AG10803 (cell line): ENCODE data around the gene TRIM72.

ENCODE experiments used
- DNase-seq: peaks from one replicate; pipeline ENCODE4 v3.0.0; 2010; ENCODE audit warnings: low read depth
- H3K4me3 ChIP-seq: 2 replicates; pipeline ENCODE4 v1.5.1; 2011; ENCODE audit warnings: mild to moderate bottlenecking, low read length, control low read depth
- TF ChIP-seq, protein P1 (sequence below): conservative IDR thresholded peaks from 2 replicates; pipeline ENCODE4 v1.5.1; 2011; ENCODE audit warnings: mild to moderate bottlenecking, low read length, control low read depth, inconsistent platforms

Gene TRIM72

DNA sequence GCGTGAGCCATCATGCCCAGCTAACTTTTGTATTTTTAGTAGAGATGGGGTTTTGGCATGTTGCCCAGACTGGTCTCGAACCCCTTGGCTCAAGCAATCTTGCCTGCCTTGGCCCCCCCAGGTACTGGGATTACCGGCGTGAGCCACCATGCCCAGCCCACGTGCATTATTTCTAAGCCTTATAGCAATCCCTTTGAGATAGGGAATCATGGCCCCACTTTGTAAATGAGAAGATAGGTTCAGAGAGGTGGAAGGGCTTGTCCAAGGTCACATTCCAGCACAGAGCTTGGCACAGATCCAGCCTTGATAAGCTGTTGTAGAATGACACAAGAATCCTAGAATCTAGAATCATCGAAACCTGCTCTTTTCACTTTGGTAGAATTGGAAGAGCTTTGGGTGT lies 7.1 kb upstream of the TRIM72 start:
- DNase-seq, result no peak
- no peak overlapping the region for H3K4me3 ChIP-seq
- TF ChIP-seq, protein P1, sequence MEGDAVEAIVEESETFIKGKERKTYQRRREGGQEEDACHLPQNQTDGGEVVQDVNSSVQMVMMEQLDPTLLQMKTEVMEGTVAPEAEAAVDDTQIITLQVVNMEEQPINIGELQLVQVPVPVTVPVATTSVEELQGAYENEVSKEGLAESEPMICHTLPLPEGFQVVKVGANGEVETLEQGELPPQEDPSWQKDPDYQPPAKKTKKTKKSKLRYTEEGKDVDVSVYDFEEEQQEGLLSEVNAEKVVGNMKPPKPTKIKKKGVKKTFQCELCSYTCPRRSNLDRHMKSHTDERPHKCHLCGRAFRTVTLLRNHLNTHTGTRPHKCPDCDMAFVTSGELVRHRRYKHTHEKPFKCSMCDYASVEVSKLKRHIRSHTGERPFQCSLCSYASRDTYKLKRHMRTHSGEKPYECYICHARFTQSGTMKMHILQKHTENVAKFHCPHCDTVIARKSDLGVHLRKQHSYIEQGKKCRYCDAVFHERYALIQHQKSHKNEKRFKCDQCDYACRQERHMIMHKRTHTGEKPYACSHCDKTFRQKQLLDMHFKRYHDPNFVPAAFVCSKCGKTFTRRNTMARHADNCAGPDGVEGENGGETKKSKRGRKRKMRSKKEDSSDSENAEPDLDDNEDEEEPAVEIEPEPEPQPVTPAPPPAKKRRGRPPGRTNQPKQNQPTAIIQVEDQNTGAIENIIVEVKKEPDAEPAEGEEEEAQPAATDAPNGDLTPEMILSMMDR, result no peak

DNA sequence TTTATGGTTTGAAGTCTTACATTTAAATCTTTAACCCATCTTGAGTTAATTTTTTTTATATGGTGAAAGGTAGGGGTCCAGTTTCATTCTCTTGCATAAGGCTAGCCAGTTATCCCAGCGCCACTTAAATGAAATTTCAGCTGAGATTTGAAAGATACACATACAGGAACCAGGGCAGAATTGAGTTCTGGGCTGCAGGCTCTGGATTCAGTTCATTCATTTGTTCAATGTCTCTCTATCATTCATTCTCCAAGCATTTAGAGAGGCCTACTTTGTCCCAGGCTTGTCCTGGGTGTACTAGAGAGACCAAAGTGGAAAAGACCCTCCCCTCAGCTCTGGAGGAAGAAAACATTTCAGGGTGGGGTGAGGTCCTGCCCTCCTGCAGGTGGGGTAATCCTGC lies 577 bp upstream of the TRIM72 start:
- no peak overlapping the region for H3K4me3 ChIP-seq
- no peak for DNase-seq
- TF ChIP-seq, protein P1, result no peak

DNA sequence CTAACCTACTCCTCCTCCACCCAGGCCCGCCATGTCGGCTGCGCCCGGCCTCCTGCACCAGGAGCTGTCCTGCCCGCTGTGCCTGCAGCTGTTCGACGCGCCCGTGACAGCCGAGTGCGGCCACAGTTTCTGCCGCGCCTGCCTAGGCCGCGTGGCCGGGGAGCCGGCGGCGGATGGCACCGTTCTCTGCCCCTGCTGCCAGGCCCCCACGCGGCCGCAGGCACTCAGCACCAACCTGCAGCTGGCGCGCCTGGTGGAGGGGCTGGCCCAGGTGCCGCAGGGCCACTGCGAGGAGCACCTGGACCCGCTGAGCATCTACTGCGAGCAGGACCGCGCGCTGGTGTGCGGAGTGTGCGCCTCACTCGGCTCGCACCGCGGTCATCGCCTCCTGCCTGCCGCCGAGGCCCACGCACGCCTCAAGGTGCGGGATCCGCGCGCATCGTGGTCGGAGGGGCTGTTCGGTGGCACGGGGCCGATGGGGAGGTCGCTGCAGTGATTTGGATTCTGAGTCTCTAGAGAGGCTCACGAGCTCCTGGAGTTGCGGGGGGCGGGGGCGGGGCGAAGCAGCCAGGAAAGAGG lies 878 bp downstream of the TRIM72 start:
- peak overlapping the region; percentile 49 for H3K4me3 ChIP-seq
- no peak for DNase-seq
- TF ChIP-seq, protein P1, result no peak

DNA sequence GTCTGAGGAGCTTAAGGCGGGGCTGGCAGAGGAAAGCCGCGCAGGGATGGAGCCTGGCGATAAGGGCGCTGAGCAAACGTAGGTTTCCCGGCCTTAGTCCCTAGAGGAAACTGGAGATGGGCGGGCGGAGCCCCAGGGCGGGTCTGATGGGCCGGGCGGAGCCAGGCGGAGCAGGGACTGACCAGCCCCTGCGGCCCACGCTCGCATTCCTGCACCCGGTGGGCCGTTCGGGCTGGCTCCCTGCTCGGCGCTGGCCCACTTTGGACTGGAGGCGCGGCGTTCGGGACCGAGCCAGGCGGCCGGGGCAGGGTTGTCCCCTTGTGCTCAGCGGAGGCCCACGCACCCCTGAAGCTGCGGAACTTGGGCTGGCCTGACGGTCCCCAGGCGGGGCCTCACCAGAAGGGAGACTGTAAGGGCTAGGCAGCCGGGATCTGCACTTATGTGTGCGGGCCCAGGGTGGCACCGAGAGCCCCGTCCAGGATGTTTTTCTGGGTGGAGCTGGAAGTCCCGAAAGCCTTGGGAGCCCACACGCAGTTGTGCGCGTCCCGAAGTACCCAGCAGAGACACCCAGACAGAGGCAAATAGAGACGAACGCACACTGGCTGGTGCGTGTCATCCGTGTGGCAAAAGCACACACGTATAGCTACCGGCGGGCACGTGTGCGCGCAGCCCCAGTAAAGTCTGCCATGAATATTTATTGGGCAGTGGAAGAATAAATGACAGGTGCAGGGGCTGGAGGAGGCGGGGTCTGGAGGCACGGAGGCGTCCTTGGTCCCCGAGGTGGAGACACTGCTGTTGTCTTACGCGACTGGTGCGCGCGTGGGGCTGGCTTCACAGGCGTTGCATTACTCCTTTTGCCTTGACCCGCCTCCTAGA lies 1.6 kb downstream of the TRIM72 start:
- peak; percentile 33 for DNase-seq
- TF ChIP-seq, protein P1, result no peak

DNA sequence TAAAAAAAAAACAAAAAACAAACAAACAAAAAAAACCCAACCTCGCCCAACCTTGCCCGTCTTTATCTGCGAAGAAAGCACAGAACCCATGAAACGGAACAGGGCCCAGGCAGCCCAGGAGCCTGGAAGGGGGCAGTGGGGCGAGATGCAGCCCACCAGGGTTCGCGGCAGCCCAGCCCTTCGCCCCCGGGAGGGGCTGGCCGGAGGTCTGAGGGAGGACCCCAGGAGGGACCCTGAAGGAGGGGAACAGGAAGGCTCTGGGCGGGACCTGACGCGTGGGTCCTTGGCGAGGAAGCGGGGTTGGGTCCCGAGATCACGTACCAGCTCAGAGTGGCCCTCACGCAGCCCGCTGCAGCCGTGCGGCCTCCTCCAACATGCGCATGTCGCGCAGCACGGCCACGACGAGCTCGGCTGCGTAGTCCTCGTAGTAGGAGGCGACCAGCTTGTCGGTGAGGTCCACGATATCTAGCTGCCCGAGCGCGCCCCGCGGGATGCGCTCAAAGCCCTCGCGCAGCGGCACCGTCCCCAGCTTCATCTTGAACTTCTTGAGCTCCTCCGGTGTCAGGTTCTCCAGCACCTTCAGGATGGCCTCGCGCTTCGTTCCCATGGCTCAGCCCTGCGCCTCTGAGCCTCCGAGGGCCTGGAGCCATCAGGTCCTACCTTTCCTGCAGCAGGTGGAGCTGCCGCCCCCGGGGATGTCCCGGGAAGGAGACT lies 2.7 kb downstream of the TRIM72 start, which contains the start of gene PYDC1:
PYDC1 (minus strand) TSS at position 714 of the 714 bp plus-strand sequence; CDS start at position 607, 107 bp downstream.
- TF ChIP-seq, protein P1, result no peak
- no peak for DNase-seq
- no peak within 1 kb of the TSS for H3K4me3 ChIP-seq

More for the DNA sequence above, 1.6 kb downstream of the TRIM72 start:
- peak overlapping the region; percentile 49 for H3K4me3 ChIP-seq

DNA sequence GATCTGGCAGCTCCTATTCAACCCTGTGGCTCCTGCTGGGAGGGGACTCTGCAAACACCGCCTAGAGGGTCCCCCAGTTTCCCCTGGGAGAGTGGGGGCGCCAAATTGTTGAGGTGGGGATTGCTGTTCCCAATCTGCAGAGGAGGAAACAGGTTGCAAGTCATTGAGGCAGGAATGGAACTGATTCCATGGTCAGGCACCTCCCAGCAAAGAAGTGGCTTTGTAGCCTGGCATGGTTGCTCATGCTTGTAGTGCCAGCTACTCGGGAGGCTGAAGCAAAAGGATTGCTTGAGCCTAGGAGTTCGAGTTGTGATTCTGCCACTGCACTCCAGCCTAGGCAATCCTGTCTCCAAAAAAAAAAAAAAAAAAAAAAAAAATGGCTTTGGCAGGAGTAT lies 3.2 kb downstream of the TRIM72 start:
- no peak overlapping the region for H3K4me3 ChIP-seq
- DNase-seq, result no peak
- TF ChIP-seq, protein P1, result no peak
